T47D (cell line): ENCODE results near the gene GPC3.
"Not testable (repeated sequence)": the region's sequence is repeated elsewhere in the genome, so short reads cannot be mapped to it uniquely, and the experiment has no call there.

Experiments used
- DNase-seq, 2 experiments: peaks; one replicate each; pipeline versions ENCODE4 v3.0.0 to v3.0.0-alpha.2; 2011 to 2012; ENCODE audit warnings: low read depth in 1 of 2, low spot score in 1 of 2
- JUND ChIP-seq: IDR thresholded peaks from 2 replicates; pipeline ENCODE4 v1.6.1; 2012; ENCODE audit warnings: low read depth
- in situ Hi-C: cut with HindIII; loops from 2 replicates; pipeline ENCODE4 v1.10.0; 2016; ENCODE audit warnings: low sequenced_read_pairs, low pct_unique_long_range_greater_than_20kb

GPC3 gene

GRCh38 chrX:133909888-133910287 is 75.5 kb downstream of the GPC3 start:
- TF ChIP-seq JUND: no peak
- no peak for DNase-seq
- in situ Hi-C loops: no loop called here

DNA sequence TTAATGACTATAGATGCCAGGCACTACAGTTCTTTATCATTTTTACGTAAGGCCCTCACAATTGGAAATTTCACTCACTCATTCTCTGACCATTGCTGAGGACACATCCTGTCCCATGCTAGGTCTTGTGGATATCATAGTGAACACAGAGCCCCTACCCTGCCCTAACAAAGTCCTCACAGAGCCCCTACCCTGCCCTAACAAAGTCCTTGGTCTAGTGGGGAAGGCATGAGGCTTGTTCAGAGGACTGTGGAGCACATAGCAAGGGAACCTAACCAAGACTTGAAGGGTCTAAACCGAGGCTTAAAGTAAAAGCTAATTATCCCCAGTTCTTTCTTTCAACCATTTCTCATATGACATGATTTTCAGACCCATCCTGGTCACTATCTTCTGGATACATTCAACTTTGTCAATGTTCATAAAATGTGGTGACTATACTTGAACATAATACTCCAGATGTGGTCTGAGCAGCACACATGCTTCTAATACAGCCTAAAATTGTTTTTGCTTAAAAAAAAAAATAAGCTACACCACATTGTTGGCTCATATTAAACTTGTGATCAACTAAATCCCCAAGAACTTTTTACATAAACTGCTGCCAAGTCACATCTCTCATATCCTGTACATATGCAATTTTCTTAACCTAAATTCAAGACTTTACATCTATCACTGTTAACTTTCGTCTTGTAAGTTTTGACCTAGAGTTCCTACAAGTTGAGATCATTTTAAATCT is 77.0 kb downstream of the GPC3 start:
- no peak for DNase-seq
- TF ChIP-seq JUND: no peak
- in situ Hi-C loops: no loop called here

DNA sequence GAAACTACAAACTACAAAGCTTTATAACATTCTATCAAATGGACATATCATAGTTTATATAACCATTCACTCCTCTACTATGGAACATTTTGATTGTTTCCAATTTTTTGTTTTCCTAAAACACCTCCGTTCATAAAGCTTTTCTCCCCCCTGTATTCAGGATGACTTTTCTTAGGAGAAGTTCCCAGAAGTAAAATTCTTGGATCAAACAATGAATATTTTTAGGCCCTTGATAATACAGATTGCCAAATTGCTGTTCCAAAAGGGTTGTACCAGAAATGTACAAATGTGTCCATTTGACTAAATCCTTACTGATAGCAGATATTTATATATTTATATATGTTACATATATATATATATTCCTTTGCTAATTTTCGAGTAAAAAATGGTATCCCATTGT is 77.8 kb downstream of the GPC3 start:
- DNase-seq: no peak
- in situ Hi-C loops: no loop called here
- no peak for TF ChIP-seq JUND

DNA sequence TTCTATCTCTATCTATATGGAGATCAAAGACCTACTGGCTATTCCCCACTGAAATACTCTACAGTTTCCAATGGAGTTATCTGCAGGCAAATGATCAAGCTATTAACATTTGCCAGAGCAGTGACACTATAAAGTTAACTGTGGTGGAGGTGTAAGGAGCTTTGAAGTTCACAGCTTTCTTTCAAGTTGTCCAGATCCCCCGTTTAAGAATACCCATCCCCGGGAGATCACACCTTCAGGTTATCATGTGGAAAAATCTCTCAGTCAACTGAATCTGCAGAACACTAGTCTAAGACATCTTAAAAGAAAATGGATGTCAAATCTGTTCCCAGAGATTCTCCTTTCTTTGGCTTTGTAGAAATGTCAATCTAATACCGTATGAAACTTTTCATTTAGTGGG is 80.1 kb downstream of the GPC3 start:
- DNase-seq: no peak
- in situ Hi-C loops: no loop called here
- TF ChIP-seq JUND: no peak

DNA sequence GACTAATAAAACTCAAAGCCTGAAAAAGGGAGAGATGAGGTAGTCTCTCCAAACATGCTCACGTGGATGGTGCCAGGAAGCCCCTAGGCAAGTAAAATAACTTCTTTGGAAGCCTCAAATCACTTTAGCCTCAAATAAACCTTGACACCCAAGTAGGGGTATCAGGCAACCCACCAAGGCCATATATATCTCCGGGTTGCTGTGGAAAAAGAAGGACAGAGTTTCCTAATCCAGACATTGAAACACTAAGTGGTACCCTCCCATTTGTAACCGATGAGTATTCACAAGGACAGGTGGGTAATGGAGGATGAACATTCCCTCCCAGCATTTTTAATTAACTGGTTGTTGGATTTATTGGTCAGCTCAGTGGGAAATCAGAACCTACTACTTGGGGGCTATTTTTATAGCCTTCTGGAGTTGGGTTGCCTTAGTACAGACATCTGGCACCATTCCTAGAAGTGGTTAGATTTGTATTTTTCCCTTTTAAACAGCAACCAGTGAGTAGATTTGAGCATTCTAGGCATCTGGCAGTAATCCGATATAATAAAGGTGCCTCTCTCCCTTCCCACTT is 87.7 kb downstream of the GPC3 start:
- DNase-seq: no peak
- TF ChIP-seq JUND: no peak
- in situ Hi-C loops: no loop called here

GRCh38 chrX:133892337-133892736 is 93.1 kb downstream of the GPC3 start:
- no peak for DNase-seq
- TF ChIP-seq JUND: no peak
- in situ Hi-C loops: no loop called here

DNA sequence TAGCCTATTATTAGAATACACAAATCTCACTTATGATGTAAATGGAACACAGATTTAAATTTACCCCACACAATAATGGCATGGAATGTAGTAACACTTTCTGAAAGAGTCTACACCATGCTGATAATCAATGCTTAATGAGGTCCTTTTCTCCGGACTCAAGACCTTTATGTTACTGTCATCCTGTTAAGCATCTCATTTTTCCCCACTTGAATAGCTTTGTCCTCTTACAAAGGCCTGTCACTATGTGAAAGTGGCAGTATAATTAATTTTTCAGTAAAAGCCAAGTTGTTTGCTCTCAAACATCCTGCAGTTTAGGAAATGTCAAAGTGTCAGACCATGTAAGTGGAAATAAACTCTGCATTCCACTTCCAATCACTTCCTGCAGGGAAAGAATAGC is 96.4 kb downstream of the GPC3 start:
- in situ Hi-C loops: no loop called here
- no peak for DNase-seq
- TF ChIP-seq JUND: no peak

- in situ Hi-C loops, DNase-seq: not testable (repeated sequence)
These were observed 97.3 kb downstream of the GPC3 start for GRCh38 chrX:133888084-133888483.

DNA sequence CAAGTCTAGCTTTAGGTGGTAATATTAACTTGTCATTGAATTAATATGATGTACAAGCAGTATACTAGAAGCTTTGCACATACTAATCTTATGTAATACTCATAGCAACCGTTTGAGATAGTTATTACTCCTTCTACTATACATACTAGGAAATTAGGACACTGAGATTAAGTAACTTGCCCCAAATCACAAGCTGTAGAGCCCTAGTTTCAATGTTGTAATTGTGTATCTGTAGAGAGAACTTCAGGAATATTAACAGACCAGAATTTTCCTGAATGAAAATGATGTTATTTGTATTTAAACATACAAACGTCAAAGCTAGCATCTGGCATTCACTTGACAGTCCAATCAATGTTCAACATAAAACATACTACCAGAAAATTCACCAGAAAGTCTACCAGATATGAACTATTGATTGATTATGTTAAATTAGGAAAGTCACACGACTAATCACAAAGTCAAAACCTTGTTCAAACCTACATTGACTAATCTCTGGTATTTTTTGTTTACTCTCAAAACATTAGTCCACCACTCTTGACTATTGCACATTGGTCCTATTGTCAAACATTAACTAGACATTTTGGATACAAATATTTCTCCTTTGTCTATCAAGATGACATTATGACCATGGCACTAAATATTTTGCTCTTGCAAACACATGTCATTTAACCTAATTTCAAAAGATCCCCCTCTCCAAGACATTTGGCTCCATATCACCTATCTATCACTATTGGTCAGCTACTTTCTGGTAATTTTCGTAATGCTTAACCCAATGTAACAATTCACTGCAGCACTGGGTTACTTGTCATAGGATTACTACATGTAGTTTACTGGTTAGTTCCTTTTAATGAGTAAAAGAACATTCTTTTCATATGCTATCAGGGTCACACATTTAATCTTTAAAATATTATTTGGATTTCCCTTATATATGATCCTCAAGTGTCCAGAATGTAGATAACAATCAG is 100.7 kb downstream of the GPC3 start:
- in situ Hi-C loops: no loop called here
- no peak for TF ChIP-seq JUND
- no peak for DNase-seq

DNA sequence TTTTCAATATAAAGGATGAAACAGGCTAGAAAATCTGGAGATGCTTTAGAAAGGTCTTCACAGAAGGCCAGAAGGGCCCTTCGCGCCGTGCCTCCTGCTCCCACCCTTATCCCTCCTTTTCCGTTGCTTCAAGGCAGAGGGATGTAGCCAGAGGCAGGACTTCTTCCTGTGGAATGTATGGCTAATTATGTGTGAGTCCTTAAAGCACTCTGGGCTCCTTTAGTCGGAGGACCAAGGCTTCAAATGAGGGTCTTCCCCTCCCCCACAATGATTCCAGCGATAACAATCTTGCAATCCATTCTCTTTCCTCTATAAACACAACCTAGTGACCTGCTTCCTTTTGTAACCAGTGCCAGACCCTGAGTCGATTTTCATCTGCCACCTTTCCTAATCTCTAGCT is 103.5 kb downstream of the GPC3 start:
- TF ChIP-seq JUND: no peak
- no peak for DNase-seq
- in situ Hi-C loops: no loop called here

DNA sequence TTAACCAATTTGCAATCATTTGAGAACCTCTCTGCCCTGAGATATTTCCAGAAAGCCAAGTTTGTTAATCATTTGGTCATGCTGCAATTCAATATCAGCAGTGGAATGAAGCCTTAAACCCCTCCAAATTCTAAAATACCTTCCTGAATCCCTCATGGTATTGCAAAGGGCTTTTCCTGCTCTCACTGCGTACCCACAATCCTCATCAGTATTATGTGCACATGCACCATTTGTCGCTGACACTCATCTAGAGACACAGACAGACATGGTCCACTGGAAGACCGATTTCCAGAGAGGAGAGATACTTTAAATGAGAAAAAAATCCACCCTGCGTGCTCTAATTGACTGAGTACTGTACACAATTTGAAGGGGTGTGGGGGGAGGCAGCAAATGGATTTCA is 104.4 kb downstream of the GPC3 start:
- in situ Hi-C loops: no loop called here
- DNase-seq: no peak
- TF ChIP-seq JUND: no peak

- DNase-seq: no peak
- TF ChIP-seq JUND: no peak
- in situ Hi-C loops: no loop called here
These were observed 105.4 kb downstream of the GPC3 start for GRCh38 chrX:133880032-133880443.

DNA sequence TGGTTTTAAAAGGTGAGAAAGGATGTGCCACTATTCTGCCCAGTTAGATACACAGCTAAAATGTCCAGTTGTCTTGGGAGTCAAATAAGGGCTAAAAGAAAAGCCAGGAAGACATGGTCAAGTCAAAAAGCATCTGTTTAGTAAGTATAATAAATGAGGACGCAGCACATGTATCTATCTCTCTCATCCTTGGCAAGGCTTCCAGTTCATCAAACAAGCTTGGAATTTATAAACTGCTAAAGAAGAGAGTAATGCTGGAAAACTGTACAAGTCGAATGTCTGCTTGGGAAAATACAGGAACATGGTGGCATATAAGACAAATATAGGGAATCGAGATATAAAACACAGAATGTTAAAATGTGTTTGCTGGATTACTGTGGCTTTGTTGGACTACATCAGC is 106.7 kb downstream of the GPC3 start:
- in situ Hi-C loops: no loop called here
- no peak for DNase-seq
- TF ChIP-seq JUND: no peak
